Liver (tissue), 3 donors: ENCODE measurements around the gene OR7C1.

Experiments used
- GABPA ChIP-seq, 2 donors: IDR thresholded peaks in 1 of 2; conservative IDR thresholded peaks in 1 of 2; 2 replicates each; pipeline ENCODE4 v1.6.1; 2016; ENCODE audit warnings: antibody characterized with exemption in 2 of 2, mild to moderate bottlenecking in 1 of 2, moderate library complexity in 1 of 2
- JUND ChIP-seq, 2 donors: IDR thresholded peaks; 2 replicates each; pipeline ENCODE4 v1.6.1; 2016; ENCODE audit warnings: antibody characterized with exemption in 2 of 2
- RAD21 ChIP-seq, 2 donors: IDR thresholded peaks; 2 replicates each; pipeline ENCODE4 v1.6.1; 2016; ENCODE audit warnings: antibody characterized with exemption in 2 of 2, mild to moderate bottlenecking in 2 of 2
- TAF1 ChIP-seq: conservative IDR thresholded peaks from 2 replicates; pipeline ENCODE4 v1.6.1; 2016; ENCODE audit warnings: antibody characterized with exemption, mild to moderate bottlenecking
- TF ChIP-seq, protein P1 (sequence below): fragments of 150-350 bp; IDR thresholded peaks from 2 replicates; pipeline ENCODE4 v1.5.1; 2017; ENCODE audit warnings: improper control_type of control experiment, low read depth, low read length; ENCODE audit not compliant: missing input control
- TF ChIP-seq, protein P2 (sequence below): IDR thresholded peaks from 2 replicates; pipeline ENCODE4 v1.6.1; 2016; ENCODE audit warnings: antibody characterized with exemption
- TF ChIP-seq, protein P3 (sequence below): IDR thresholded peaks from 2 replicates; pipeline ENCODE4 v1.6.1; 2016; ENCODE audit warnings: antibody characterized with exemption, mild to moderate bottlenecking
- TF ChIP-seq, protein P4 (sequence below): IDR thresholded peaks from 2 replicates; pipeline ENCODE4 v1.6.1; 2016; ENCODE audit warnings: antibody characterized with exemption
- donor health status: healthy.
- donor health status: healthy.

DNA sequence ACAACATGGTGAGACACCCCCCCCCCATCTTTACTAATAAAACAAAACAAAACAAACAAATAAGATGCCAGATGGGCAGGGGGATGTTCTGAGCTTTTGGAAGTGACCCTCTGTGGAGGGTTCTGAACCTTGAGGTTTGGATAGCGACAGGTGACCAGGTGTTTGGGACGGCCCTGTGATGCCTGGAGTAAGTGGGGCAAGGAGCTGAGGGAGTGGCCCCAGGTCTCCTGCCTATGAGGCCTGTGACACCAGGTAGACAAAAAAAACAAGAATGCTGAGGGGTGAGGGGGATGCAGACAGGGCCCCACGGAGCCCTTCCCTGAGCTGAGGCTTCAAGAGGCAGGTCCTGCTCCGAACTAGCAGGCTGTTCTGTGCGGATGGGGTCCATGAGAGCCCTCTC, 65.8 kb downstream of the OR7C1 start:
- TF ChIP-seq, protein P1, sequence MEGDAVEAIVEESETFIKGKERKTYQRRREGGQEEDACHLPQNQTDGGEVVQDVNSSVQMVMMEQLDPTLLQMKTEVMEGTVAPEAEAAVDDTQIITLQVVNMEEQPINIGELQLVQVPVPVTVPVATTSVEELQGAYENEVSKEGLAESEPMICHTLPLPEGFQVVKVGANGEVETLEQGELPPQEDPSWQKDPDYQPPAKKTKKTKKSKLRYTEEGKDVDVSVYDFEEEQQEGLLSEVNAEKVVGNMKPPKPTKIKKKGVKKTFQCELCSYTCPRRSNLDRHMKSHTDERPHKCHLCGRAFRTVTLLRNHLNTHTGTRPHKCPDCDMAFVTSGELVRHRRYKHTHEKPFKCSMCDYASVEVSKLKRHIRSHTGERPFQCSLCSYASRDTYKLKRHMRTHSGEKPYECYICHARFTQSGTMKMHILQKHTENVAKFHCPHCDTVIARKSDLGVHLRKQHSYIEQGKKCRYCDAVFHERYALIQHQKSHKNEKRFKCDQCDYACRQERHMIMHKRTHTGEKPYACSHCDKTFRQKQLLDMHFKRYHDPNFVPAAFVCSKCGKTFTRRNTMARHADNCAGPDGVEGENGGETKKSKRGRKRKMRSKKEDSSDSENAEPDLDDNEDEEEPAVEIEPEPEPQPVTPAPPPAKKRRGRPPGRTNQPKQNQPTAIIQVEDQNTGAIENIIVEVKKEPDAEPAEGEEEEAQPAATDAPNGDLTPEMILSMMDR = no peak
- TF ChIP-seq, protein P2, sequence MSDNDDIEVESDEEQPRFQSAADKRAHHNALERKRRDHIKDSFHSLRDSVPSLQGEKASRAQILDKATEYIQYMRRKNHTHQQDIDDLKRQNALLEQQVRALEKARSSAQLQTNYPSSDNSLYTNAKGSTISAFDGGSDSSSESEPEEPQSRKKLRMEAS = no peak
- TF ChIP-seq TAF1 (no peak), GABPA (IDR thresholded peaks at IDR 0.05 in 1 of 2, conservative IDR thresholded peaks at IDR 0.05 in 1 of 2) (no peak), JUND (IDR thresholded peaks at IDR 0.05) (no peak), RAD21 (IDR thresholded peaks at IDR 0.05) (no peak)
- TF ChIP-seq, protein P3, sequence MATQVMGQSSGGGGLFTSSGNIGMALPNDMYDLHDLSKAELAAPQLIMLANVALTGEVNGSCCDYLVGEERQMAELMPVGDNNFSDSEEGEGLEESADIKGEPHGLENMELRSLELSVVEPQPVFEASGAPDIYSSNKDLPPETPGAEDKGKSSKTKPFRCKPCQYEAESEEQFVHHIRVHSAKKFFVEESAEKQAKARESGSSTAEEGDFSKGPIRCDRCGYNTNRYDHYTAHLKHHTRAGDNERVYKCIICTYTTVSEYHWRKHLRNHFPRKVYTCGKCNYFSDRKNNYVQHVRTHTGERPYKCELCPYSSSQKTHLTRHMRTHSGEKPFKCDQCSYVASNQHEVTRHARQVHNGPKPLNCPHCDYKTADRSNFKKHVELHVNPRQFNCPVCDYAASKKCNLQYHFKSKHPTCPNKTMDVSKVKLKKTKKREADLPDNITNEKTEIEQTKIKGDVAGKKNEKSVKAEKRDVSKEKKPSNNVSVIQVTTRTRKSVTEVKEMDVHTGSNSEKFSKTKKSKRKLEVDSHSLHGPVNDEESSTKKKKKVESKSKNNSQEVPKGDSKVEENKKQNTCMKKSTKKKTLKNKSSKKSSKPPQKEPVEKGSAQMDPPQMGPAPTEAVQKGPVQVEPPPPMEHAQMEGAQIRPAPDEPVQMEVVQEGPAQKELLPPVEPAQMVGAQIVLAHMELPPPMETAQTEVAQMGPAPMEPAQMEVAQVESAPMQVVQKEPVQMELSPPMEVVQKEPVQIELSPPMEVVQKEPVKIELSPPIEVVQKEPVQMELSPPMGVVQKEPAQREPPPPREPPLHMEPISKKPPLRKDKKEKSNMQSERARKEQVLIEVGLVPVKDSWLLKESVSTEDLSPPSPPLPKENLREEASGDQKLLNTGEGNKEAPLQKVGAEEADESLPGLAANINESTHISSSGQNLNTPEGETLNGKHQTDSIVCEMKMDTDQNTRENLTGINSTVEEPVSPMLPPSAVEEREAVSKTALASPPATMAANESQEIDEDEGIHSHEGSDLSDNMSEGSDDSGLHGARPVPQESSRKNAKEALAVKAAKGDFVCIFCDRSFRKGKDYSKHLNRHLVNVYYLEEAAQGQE = no peak
- TF ChIP-seq, protein P4, sequence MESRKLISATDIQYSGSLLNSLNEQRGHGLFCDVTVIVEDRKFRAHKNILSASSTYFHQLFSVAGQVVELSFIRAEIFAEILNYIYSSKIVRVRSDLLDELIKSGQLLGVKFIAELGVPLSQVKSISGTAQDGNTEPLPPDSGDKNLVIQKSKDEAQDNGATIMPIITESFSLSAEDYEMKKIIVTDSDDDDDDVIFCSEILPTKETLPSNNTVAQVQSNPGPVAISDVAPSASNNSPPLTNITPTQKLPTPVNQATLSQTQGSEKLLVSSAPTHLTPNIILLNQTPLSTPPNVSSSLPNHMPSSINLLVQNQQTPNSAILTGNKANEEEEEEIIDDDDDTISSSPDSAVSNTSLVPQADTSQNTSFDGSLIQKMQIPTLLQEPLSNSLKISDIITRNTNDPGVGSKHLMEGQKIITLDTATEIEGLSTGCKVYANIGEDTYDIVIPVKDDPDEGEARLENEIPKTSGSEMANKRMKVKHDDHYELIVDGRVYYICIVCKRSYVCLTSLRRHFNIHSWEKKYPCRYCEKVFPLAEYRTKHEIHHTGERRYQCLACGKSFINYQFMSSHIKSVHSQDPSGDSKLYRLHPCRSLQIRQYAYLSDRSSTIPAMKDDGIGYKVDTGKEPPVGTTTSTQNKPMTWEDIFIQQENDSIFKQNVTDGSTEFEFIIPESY = no peak
